ENCODE data around the gene MAML2. TPM values are rescaled to one million over a fixed set of nuclear protein-coding genes. Genes with fewer than 3 reads are reported as not detected.
A peak's percentile ranks its signal among the peaks of the same experiment; 100 is the strongest.

MAML2 gene
- total RNA-seq, 4 donors from 2014 or later = 19.0 to 36.4 (median 31.4) TPM

DNA sequence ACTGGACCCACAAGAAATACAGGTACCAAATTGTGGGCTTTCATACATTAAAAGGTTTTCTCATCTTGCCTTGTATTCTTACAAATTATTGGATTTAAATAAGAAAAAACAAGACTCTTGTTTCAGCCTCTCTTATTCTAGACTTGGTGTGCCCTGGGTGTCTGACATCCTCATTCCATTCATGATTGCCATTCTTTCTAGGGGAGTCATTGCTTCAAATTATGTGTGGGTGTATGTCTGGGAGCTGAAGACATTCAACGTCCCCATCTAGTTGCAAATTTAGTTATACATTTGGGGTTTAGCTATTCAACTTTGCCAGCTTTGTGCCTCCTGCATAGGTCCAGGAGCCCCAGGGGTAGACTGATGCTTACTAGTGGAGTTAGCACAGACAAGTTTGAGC lies 18.1 kb downstream of the MAML2 start:
- Histone ChIP-seq H3K27ac (peak overlapping the region in 1 of 3 donors; percentile 53), H3K27me3 (no peaks in the 10 kb centered on the region), H3K4me1 (peaks cover 33 to 42% of the 10 kb centered on the region in 2 donors), H3K9me3 (no peaks in the 10 kb centered on the region), H3K4me3 (replicated peaks in 1 of 3) (no peak overlapping the region), H3K36me3 (no peaks in the 10 kb centered on the region)
- no peak for DNase-seq
- intact Hi-C loops (cut with DNase I) = no loop called here
- 36 to 46% methylated on average over 1 of the region's 1 CpG for WGBS, 2 donors
- TF ChIP-seq, protein P1, sequence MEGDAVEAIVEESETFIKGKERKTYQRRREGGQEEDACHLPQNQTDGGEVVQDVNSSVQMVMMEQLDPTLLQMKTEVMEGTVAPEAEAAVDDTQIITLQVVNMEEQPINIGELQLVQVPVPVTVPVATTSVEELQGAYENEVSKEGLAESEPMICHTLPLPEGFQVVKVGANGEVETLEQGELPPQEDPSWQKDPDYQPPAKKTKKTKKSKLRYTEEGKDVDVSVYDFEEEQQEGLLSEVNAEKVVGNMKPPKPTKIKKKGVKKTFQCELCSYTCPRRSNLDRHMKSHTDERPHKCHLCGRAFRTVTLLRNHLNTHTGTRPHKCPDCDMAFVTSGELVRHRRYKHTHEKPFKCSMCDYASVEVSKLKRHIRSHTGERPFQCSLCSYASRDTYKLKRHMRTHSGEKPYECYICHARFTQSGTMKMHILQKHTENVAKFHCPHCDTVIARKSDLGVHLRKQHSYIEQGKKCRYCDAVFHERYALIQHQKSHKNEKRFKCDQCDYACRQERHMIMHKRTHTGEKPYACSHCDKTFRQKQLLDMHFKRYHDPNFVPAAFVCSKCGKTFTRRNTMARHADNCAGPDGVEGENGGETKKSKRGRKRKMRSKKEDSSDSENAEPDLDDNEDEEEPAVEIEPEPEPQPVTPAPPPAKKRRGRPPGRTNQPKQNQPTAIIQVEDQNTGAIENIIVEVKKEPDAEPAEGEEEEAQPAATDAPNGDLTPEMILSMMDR (IDR thresholded peaks at IDR 0.05) = no peak
- no peak for TF ChIP-seq POLR2A (IDR thresholded peaks at IDR 0.05)

DNA sequence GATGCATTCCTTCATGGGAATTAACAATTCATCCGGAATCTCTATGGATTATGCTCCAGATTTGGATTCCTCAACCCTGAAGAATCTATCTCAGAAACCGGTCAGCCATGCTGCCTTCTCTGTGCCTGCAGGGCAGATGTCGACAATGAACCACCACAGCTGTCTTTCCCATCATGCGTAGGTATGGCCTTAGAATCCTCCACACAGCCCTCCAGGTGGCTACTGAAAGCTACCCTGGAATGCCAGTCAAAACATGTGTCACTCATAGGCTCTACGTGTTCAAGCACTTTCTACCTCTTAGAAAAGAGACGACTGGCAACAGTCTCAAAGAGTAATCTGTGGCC lies 19.4 kb downstream of the MAML2 start:
- no peak for TF ChIP-seq POLR2A (IDR thresholded peaks at IDR 0.05)
- TF ChIP-seq, protein P1 (IDR thresholded peaks at IDR 0.05) = no peak
- Histone ChIP-seq H3K27ac (no peak overlapping the region), H3K36me3 (no peaks in the 10 kb centered on the region), H3K4me1 (peaks cover 28 to 37% of the 10 kb centered on the region in 2 donors), H3K27me3 (no peaks in the 10 kb centered on the region), H3K9me3 (no peaks in the 10 kb centered on the region), H3K4me3 (replicated peaks in 1 of 3) (no peak overlapping the region)
- intact Hi-C loops (cut with DNase I) = no loop called here
- 87 to 92% methylated on average over 6 of the region's 6 CpGs for WGBS, 2 donors
- no peak for DNase-seq

DNA sequence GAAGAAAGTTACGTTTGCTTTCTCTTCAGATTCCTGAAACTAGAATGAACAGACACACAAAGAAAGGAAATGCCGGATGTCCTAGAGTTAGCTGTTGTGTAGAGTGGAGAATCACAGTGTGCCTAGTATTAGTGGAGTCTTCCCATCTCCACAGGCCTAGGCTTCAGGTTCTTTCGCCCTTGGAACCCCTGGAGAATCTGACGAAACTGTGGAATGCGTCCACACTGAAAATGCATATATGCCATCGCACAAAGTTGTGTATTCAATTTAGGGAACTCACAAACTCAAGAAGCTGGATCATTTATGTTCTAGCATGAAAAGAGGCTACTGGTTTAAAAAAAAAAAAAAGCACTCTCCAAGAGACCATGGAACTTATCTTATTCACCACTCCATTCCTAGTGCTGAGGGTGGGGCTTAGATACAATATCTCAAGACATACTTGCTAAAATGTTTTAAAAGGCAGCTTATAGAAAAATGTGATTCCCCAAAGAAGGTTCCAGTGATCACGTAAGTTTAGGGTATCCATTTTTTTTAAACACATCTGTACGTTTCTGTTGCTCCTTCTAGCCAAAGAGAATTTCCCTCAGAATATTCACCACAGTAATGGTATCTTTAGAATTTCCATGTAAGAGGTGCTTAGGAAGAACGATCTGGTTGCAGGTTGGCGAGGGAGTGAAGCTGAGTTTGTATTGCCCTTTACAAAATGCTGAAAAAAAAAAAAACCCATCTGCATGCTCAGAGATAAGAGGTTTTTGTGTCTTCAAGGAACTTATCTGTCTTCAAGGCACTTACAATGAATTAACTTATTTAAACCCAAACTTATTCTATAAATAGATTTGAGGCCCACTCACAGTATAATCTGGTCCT lies 20.0 kb downstream of the MAML2 start:
- no peak overlapping the region for H3K4me3 ChIP-seq (replicated peaks in 1 of 3)
- H3K4me1 ChIP-seq = peaks cover 34 to 43% of the 10 kb centered on the region in 2 donors
- 88 to 91% methylated on average over 10 of the region's 10 CpGs for WGBS, 2 donors
- intact Hi-C loops (cut with DNase I) = no loop called here
- no peak for DNase-seq
- no peaks in the 10 kb centered on the region for H3K36me3 ChIP-seq
- H3K27ac ChIP-seq = no peak overlapping the region
- TF ChIP-seq, protein P1 (IDR thresholded peaks at IDR 0.05) = no peak
- TF ChIP-seq POLR2A (IDR thresholded peaks at IDR 0.05) = no peak
- no peaks in the 10 kb centered on the region for H3K27me3 ChIP-seq
- H3K9me3 ChIP-seq = no peaks in the 10 kb centered on the region

DNA sequence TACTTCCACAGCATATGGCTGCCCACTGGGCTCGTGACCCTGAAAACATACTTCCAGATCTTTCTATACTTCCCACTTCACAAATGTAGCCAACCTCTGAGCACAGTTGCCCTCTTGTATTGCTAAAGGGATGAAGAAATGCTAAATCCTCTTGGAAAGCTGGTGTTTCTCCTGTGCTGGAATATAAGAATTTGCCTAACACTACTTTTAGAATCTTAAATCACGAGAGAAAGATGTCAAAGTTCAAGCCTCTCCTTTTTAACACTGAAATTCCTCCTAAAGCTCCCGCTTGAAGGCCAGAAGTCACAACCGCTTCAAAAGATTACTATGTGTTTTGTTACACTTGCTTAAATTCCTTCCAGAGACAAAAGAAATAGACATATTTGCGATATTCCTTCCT lies 21.9 kb downstream of the MAML2 start:
- H3K4me3 ChIP-seq (replicated peaks in 1 of 3) = no peak overlapping the region
- TF ChIP-seq POLR2A (IDR thresholded peaks at IDR 0.05) = no peak
- TF ChIP-seq, protein P1 (IDR thresholded peaks at IDR 0.05) = no peak
- H3K27ac ChIP-seq = peak overlapping the region in 1 of 3 donors; percentile 17
- no peak for DNase-seq
- intact Hi-C loops (cut with DNase I) = no loop called here
- no peaks in the 10 kb centered on the region for H3K27me3 ChIP-seq
- no peaks in the 10 kb centered on the region for H3K9me3 ChIP-seq
- 91 to 95% methylated on average over 5 of the region's 5 CpGs for WGBS, 2 donors
- H3K36me3 ChIP-seq = no peaks in the 10 kb centered on the region
- peaks cover 39 to 55% of the 10 kb centered on the region in 2 donors for H3K4me1 ChIP-seq

DNA sequence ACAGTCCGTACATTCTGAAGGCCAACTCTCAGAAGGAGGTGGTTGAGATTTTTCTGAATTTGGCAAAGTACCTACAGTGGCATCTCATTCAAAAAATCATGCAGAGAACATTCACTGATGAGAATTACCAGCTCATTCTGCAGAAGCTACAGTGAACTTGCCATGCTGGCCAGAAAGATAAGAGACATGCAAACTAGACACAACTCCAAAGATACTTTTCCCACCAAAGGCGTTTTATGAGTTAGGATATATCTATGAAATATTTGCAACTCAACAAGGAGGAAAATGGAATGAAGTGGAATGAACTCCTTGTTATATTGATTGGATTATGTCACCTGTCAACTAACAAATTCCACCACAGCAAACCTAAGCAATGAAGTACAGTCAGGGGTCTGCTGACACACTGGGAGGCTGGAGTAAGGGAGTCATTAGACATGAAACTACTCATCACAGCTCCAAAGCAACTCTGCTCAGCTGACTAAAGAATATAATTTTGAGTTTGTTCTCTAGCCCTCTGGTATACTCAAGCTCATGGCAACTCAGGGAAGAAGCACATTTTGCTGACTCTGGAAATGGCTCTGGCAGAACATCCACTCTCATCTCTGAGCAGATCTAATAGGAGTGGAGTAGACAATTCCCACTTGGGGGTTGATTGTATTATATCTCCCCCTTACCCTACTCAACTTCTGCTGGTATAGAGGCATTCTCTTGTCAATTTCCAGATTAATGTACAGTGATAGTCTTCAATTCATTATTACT lies 22.9 kb downstream of the MAML2 start:
- H3K4me1 ChIP-seq = peaks cover 36 to 53% of the 10 kb centered on the region in 2 donors
- TF ChIP-seq, protein P1 (IDR thresholded peaks at IDR 0.05) = no peak
- TF ChIP-seq POLR2A (IDR thresholded peaks at IDR 0.05) = no peak
- DNase-seq = no peak
- H3K4me3 ChIP-seq (replicated peaks in 1 of 3) = no peak overlapping the region
- WGBS, 2 donors = 91 to 96% methylated on average over 2 of the region's 2 CpGs
- H3K27ac ChIP-seq = peak overlapping the region in 1 of 3 donors; percentile 17
- no peaks in the 10 kb centered on the region for H3K9me3 ChIP-seq
- H3K27me3 ChIP-seq = no peaks in the 10 kb centered on the region
- H3K36me3 ChIP-seq = no peaks in the 10 kb centered on the region
- intact Hi-C loops (cut with DNase I) = no loop called here
